Testis (tissue), 3 donors: ENCODE results near the gene SH3GL2. TPM values are rescaled to one million over a fixed set of nuclear protein-coding genes. Genes with fewer than 3 reads are reported as not detected.

ENCODE experiments used
- DNase-seq: peaks from one replicate; pipeline ENCODE4 v3.0.0-alpha.2; 2019
- H3K27ac ChIP-seq, 2 donors: fragments of 200-600 bp; sonication (generic); one replicate each; pipeline ENCODE4 v1.5.1; 2019
- H3K27me3 ChIP-seq: fragments of 200-600 bp; sonication (generic); one replicate; pipeline ENCODE4 v1.5.1; 2019
- H3K36me3 ChIP-seq: fragments of 200-600 bp; sonication (generic); one replicate; pipeline ENCODE4 v1.5.1; 2017; ENCODE audit warnings: low read depth; ENCODE audit errors: missing control alignments
- H3K4me1 ChIP-seq: fragments of 200-600 bp; sonication (generic); one replicate; pipeline ENCODE4 v1.5.1; 2019
- H3K4me3 ChIP-seq, 2 donors: fragments of 200-600 bp; sonication (generic); one replicate each; pipeline ENCODE4 v1.5.1; 2017 to 2019
- H3K9me3 ChIP-seq: fragments of 200-600 bp; sonication (generic); one replicate; pipeline ENCODE4 v1.5.1; 2017
- POLR2A ChIP-seq: fragments of 450-650 bp; IDR thresholded peaks from one replicate; pipeline ENCODE4 v1.6.1; 2017; ENCODE audit warnings: antibody characterized with exemption, mild to moderate bottlenecking, moderate library complexity
- WGBS, 2 donors: methylation state at CpG; one replicate each; pipeline ENCODE4 v1.1.5; 2018; 5-methylcytosine and 5-hydroxymethylcytosine counted together
- intact Hi-C: fragments of 100-400 bp; cut with DNase I; formaldehyde crosslinking; loops from one replicate; pipeline ENCODE4 v1.15.1; 2023; ENCODE audit warnings: low total_unique reads
- polyA plus RNA-seq: library from polyadenylated mRNA; stranded (reverse); fragments of 350-450 nt; fragmentation: Illumina TruSeq; extraction: RNeasy Lipid Tissue Mini Kit (QIAGEN cat#74804); gene quantifications from one replicate; pipeline ENCODE4 v1.2.3, GENCODE V29; 2014; ENCODE audit warnings: low read depth, low replicate concordance; ENCODE audit not compliant: insufficient read depth
- total RNA-seq, 2 donors: library from RNA; depleted of rRNA; stranded (reverse); fragments of >200 nt; gene quantifications; one replicate each; pipeline ENCODE4 v1.2.3, GENCODE V29; 2016
- TF ChIP-seq, protein P1 (sequence below), 3 experiments: fragments of 450-650 bp in 2 of 3; fragments of 200-600 bp in 1 of 3; sonication (generic) in 1 of 3; IDR thresholded peaks; one replicate each; pipeline ENCODE4 v1.5.1; 2016 to 2019; ENCODE audit warnings: antibody characterized with exemption in 3 of 3, mild to moderate bottlenecking in 2 of 3, moderate library complexity in 1 of 3

The SH3GL2 gene
- total and polyA plus RNA-seq, 3 donors from 2014 or later = 9.6 to 15.2 (median 10.7) TPM

DNA sequence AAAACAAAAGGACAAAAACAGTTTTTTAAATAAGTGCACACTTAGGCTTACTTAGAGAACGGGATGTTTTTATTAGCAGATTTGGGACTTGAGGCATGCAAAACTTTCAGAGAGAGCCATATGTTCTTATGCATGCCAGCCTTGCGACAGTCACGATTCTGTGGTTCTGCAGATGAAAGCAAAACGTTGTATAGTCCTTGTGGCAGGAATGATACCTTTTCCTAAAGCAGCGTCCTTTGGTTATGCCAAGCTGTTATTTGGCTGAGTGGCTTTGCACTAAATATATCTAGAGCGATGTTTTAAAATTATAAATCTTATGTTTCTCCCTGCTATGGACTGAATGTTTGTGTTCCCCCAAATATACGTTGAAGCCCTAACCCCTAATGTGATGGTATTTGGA lies 152.0 kb downstream of the SH3GL2 start:
- Histone ChIP-seq H3K27me3 (no peaks in the 10 kb centered on the region), H3K4me3 (no peak overlapping the region), H3K27ac (no peak overlapping the region), H3K4me1 (no peaks in the 10 kb centered on the region), H3K9me3 (no peaks in the 10 kb centered on the region), H3K36me3 (no peaks in the 10 kb centered on the region)
- DNase-seq = no peak
- TF ChIP-seq, protein P1, sequence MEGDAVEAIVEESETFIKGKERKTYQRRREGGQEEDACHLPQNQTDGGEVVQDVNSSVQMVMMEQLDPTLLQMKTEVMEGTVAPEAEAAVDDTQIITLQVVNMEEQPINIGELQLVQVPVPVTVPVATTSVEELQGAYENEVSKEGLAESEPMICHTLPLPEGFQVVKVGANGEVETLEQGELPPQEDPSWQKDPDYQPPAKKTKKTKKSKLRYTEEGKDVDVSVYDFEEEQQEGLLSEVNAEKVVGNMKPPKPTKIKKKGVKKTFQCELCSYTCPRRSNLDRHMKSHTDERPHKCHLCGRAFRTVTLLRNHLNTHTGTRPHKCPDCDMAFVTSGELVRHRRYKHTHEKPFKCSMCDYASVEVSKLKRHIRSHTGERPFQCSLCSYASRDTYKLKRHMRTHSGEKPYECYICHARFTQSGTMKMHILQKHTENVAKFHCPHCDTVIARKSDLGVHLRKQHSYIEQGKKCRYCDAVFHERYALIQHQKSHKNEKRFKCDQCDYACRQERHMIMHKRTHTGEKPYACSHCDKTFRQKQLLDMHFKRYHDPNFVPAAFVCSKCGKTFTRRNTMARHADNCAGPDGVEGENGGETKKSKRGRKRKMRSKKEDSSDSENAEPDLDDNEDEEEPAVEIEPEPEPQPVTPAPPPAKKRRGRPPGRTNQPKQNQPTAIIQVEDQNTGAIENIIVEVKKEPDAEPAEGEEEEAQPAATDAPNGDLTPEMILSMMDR (IDR thresholded peaks at IDR 0.05) = no peak
- no peak for TF ChIP-seq POLR2A
- intact Hi-C loops = no loop called here
- 80 to 86% methylated on average over 7 of the region's 7 CpGs for WGBS, 2 donors

DNA sequence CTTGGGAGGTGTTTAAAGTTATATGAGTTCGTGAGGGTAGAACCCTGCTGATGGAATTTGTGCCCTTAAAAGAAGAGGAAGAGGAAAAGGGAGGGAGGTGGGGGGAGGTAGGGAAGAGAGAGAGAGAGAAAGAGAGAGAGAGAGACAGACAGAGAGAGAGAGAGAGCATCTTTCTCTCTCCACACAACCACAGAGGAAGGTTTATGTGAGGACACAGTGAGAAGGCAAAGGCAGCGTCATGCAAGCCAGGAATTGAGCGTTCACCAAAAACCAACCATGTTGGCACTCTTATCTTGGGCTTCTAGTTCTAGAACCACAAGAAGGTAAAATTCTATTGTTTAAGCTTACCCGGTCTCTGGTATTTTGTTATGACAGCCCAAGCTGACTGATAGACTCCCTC lies 152.4 kb downstream of the SH3GL2 start:
- no peaks in the 10 kb centered on the region for H3K36me3 ChIP-seq
- intact Hi-C loops = no loop called here
- 75 to 81% methylated on average over 4 of the region's 4 CpGs for WGBS, 2 donors

DNA sequence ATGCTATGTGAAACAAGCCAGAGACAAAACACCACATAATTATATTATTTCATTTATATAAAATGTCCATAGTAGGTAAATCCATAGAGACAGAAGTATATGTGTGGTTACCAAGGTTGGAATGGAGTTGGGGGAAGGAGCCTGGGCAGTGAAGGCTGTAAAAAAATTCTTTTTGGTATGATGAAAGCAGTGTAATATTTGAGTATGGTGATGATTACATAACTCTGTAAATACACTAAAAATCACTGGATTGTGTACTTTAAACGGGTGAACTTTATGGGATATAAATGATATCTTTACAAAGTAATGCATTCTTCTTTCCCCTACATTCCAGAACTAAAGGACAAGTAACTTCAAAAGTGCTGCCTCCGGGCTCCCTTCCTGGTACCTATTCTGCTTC lies 155.8 kb downstream of the SH3GL2 start:
- intact Hi-C loops = no loop called here
- Histone ChIP-seq H3K27ac (no peak overlapping the region), H3K4me3 (no peak overlapping the region), H3K36me3 (no peaks in the 10 kb centered on the region), H3K4me1 (no peaks in the 10 kb centered on the region), H3K27me3 (no peaks in the 10 kb centered on the region), H3K9me3 (no peaks in the 10 kb centered on the region)
- 64 to 86% methylated on average over 2 of the region's 2 CpGs for WGBS, 2 donors
- DNase-seq = no peak
- TF ChIP-seq, protein P1 (IDR thresholded peaks at IDR 0.05) = no peak
- no peak for TF ChIP-seq POLR2A

More for the DNA sequence above, 152.4 kb downstream of the SH3GL2 start:
- H3K27me3 ChIP-seq = no peaks in the 10 kb centered on the region
- H3K4me1 ChIP-seq = no peaks in the 10 kb centered on the region
- DNase-seq = no peak
- no peak overlapping the region for H3K4me3 ChIP-seq
- TF ChIP-seq, protein P1 (IDR thresholded peaks at IDR 0.05) = no peak
- no peak for TF ChIP-seq POLR2A
- no peaks in the 10 kb centered on the region for H3K9me3 ChIP-seq
- H3K27ac ChIP-seq = no peak overlapping the region

DNA sequence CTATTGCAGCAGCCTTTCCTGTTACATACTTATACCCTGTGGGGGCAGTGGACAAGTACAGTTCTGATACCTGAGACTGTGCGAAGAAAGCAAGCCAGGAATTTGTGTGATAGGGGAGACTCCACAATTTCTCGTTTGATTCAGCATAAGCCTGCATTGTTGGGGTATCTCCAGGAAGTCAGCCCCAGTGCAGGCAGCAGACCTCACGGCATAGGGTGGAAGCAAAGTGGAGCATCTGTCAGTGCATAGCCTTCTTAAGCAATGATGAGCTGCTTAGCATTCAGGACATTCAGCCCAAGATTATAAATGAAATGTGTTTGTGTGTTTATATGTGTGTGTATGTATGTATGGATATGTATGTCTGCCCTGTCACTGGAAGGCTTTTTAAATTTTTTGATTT lies 157.0 kb downstream of the SH3GL2 start:
- WGBS, 2 donors = 60 to 82% methylated on average over 3 of the region's 3 CpGs
- Histone ChIP-seq H3K27me3 (no peaks in the 10 kb centered on the region), H3K9me3 (no peaks in the 10 kb centered on the region), H3K4me3 (no peak overlapping the region), H3K27ac (no peak overlapping the region), H3K36me3 (no peaks in the 10 kb centered on the region), H3K4me1 (no peaks in the 10 kb centered on the region)
- no peak for DNase-seq
- intact Hi-C loops = no loop called here
- TF ChIP-seq, protein P1 (IDR thresholded peaks at IDR 0.05) = no peak
- TF ChIP-seq POLR2A = no peak

DNA sequence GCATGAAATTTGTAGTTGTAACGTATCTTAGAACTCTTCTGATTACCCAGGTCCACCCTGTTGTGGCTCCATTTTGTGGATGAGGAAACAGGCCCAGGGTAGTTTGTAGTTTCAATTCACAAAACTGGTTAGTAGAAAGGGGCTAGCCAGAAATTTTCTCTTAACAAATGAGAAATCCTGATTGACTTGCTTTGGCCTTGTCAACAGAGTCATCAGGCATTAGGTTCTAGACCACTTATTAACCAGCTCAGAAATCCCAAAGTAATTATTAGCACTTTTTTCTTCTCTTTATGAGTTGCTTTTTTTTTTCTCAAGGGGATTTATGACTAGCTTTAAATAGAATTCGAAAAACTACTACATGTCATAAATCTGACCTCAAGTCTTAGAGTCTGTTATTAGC lies 160.2 kb downstream of the SH3GL2 start:
- DNase-seq = no peak
- TF ChIP-seq POLR2A = no peak
- TF ChIP-seq, protein P1 (IDR thresholded peaks at IDR 0.05) = no peak
- Histone ChIP-seq H3K27me3 (no peaks in the 10 kb centered on the region), H3K4me3 (no peak overlapping the region), H3K4me1 (no peaks in the 10 kb centered on the region), H3K27ac (no peak overlapping the region), H3K36me3 (no peaks in the 10 kb centered on the region), H3K9me3 (no peaks in the 10 kb centered on the region)
- 68 to 82% methylated on average over 2 of the region's 2 CpGs for WGBS, 2 donors
- intact Hi-C loops = no loop called here
